HCT116 (cell line): Measurements from ENCODE around the gene ESM1.

Experiments used
- CEBPB ChIP-seq: IDR thresholded peaks from 2 replicates; pipeline ENCODE4 v1.6.1; 2012; ENCODE audit warnings: low read depth
- EZH2 ChIP-seq: fragments of 200-600 bp; sonication (generic); IDR thresholded peaks from 2 replicates; pipeline ENCODE4 v1.6.1; 2017; ENCODE audit warnings: antibody characterized with exemption, mixed run types
- TF ChIP-seq, protein P1 (sequence below), 3 experiments: fragments of 200-600 bp in 1 of 3; sonication (generic) in 1 of 3; IDR thresholded peaks in 2 of 3; conservative IDR thresholded peaks in 1 of 3; 2 replicates each; pipeline ENCODE4 v1.5.1; 2012 to 2017; ENCODE audit warnings: low read depth in 2 of 3, low read length in 2 of 3, antibody characterized with exemption in 1 of 3, borderline replicate concordance in 1 of 3, control low read depth in 1 of 3, mild to moderate bottlenecking in 1 of 3, mixed read lengths in 1 of 3, mixed run types in 1 of 3, moderate library complexity in 1 of 3; ENCODE audit not compliant: insufficient read depth in 1 of 3
- TF ChIP-seq, protein P2 (sequence below): IDR thresholded peaks from 2 replicates; pipeline ENCODE4 v1.6.1; 2012

DNA sequence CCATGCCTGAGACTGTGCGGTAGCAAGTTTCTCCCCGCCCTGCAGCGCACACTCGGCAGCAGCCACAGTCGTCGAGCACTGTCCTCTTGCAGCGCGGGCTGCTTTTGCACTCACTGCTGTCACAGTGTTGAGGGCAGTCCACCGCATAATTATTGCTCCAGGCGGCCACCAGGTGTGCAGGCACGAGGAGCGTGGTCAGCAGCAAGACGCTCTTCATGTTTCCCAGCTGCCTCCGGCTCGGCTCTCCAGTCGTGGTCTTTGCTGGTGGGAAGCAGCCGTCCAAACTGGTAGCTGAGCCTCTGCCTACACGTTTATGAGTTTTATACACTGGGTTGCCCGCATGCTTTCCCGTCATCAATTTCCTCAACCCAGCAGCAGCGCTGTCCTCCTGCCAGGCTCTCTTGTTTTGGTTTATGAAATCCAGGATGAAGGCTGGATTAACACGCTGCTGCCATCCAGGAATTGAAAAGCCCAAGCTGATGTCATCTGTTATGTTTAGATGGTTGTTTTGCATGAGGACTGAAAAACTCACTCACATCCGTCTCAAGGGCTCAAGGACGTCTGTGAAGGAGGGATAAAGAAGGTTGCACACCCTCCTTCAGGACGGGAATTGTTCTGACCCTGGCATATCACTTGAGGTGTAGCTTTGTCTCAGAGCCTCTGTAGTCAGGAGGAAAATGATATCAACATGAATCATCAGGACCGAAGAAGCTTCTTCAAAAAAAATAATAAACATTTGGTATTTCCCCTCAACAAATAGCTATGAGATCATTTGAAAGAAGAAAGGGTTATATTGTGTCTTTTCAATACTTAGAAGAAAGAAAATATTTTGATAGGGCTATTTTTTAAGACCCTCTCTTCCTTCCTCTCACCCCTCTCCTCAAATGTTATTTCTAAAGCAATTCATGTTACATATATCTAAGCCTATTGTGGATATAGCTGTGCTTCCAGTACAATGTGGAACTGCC is at the start of gene ESM1:
- TF ChIP-seq, protein P1, sequence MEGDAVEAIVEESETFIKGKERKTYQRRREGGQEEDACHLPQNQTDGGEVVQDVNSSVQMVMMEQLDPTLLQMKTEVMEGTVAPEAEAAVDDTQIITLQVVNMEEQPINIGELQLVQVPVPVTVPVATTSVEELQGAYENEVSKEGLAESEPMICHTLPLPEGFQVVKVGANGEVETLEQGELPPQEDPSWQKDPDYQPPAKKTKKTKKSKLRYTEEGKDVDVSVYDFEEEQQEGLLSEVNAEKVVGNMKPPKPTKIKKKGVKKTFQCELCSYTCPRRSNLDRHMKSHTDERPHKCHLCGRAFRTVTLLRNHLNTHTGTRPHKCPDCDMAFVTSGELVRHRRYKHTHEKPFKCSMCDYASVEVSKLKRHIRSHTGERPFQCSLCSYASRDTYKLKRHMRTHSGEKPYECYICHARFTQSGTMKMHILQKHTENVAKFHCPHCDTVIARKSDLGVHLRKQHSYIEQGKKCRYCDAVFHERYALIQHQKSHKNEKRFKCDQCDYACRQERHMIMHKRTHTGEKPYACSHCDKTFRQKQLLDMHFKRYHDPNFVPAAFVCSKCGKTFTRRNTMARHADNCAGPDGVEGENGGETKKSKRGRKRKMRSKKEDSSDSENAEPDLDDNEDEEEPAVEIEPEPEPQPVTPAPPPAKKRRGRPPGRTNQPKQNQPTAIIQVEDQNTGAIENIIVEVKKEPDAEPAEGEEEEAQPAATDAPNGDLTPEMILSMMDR (IDR thresholded peaks at IDR 0.05 in 2 of 3, conservative IDR thresholded peaks at IDR 0.05 in 1 of 3; ENCODE audit: borderline replicate concordance in 1 of 3, insufficient read depth in 1 of 3, low read depth in 2 of 3, low read length in 2 of 3) = no peak
- TF ChIP-seq EZH2 (no peak), CEBPB (no peak)
- TF ChIP-seq, protein P2, sequence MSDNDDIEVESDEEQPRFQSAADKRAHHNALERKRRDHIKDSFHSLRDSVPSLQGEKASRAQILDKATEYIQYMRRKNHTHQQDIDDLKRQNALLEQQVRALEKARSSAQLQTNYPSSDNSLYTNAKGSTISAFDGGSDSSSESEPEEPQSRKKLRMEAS = no peak
